Keratinocyte (primary cell): ENCODE data around the gene NUMBL.

Source experiments
- EZH2 ChIP-seq: IDR thresholded peaks from one replicate; pipeline ENCODE4 v1.6.1; 2012; ENCODE audit warnings: inconsistent platforms, mild to moderate bottlenecking, low read length, moderate library complexity
- TF ChIP-seq, protein P1 (sequence below), 3 experiments: IDR thresholded peaks in 1 of 3; conservative IDR thresholded peaks in 1 of 3; optimal IDR thresholded peaks in 1 of 3; 2 replicates in 2 of 3; 3 replicates in 1 of 3; pipeline versions ENCODE3 to v1.5.1; 2011; ENCODE audit warnings: low read length in 3 of 3, mild to moderate bottlenecking in 3 of 3, moderate library complexity in 2 of 3, control low read depth in 1 of 3, inconsistent platforms in 1 of 3; ENCODE audit not compliant: insufficient read depth in 2 of 3; ENCODE audit errors: extremely low read depth in 1 of 3

- TF ChIP-seq, protein P1, sequence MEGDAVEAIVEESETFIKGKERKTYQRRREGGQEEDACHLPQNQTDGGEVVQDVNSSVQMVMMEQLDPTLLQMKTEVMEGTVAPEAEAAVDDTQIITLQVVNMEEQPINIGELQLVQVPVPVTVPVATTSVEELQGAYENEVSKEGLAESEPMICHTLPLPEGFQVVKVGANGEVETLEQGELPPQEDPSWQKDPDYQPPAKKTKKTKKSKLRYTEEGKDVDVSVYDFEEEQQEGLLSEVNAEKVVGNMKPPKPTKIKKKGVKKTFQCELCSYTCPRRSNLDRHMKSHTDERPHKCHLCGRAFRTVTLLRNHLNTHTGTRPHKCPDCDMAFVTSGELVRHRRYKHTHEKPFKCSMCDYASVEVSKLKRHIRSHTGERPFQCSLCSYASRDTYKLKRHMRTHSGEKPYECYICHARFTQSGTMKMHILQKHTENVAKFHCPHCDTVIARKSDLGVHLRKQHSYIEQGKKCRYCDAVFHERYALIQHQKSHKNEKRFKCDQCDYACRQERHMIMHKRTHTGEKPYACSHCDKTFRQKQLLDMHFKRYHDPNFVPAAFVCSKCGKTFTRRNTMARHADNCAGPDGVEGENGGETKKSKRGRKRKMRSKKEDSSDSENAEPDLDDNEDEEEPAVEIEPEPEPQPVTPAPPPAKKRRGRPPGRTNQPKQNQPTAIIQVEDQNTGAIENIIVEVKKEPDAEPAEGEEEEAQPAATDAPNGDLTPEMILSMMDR (optimal IDR thresholded peaks at IDR 0.05 in 1 of 3, IDR thresholded peaks at IDR 0.05 in 1 of 3, conservative IDR thresholded peaks at IDR 0.05 in 1 of 3; ENCODE audit: extremely low read depth in 1 of 3, insufficient read depth in 2 of 3, low read length in 3 of 3): no peak
- TF ChIP-seq EZH2: no peak
Measured at GRCh38 chr19:40697007-40697406, 6.6 kb upstream of the NUMBL start.
